Stimulated activated CD4-positive, alpha-beta T cell treated with anti-CD3 and anti-CD28 coated beads, Interleukin-1b, Interleukin-23, amount 100 ng/mL, for 24 hours (primary cell): Measurements from ENCODE around the gene MCCD1.
"Not testable (repeated sequence)": the region's sequence is repeated elsewhere in the genome, so short reads cannot be mapped to it uniquely, and the experiment has no call there.

Experiments used
- DNase-seq, 4 experiments: peaks; one replicate each; pipeline ENCODE4 v3.0.0-alpha.2; 2020; ENCODE audit warnings: low read depth in 4 of 4, low spot score in 1 of 4

MCCD1 gene, protein sequence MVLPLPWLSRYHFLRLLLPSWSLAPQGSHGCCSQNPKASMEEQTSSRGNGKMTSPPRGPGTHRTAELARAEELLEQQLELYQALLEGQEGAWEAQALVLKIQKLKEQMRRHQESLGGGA

GRCh38 chr6:31528821-31529328, at the start of gene MCCD1:
Gene MCCD1 (plus strand): TSS chr6:31528962. CDS start chr6:31529015, 53 bp downstream.
- no peak for DNase-seq

- no peak for DNase-seq
Observed at GRCh38 chr6:31479151-31479932, 49.4 kb upstream of the MCCD1 start.

GRCh38 chr6:31479933-31480535, 48.7 kb upstream of the MCCD1 start:
- DNase-seq, result no peak

- no peak for DNase-seq
Observed at GRCh38 chr6:31480574-31480973, 48.2 kb upstream of the MCCD1 start.

- no peak for DNase-seq
Observed at GRCh38 chr6:31483392-31483791, 45.4 kb upstream of the MCCD1 start.

GRCh38 chr6:31485055-31485454, 43.7 kb upstream of the MCCD1 start:
- DNase-seq, result no peak

DNA sequence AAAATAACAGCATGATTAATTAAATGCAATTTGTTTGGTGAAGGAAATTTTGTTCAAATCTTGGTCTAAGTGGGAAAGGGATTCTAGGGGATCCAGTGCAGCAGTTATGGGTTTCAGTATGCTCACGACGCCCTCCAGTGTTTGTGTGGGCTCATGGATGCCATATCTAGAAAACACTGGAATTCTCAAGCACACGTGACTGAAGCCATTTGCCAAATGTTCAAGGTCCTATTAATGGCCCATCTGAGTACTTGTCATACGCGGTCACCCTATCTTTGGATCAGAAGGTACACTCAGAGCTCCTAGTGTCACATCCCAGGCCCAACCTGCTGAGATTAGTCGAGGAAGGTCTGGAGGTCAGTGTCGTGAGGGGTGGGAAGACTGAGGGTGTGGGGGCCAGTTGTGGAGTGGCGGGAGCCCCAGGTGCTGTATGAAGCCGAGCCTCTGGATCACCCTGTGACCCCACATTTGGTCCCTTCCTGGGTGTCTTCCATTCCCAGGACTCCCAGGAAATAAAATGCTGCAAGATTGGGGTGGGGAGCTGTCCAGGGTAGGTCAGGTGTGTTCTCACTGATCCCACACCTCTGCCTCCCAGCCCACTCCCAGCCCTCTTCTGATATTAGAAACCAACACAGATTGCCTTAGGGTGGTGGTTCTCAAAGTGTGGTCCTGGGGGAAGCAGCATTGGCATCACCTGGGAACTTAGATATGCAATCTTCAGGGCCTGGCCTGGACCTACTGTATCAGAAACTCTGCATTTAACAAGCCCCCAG, 42.5 kb upstream of the MCCD1 start:
- not testable (repeated sequence) for DNase-seq

GRCh38 chr6:31487674-31488073, 41.1 kb upstream of the MCCD1 start:
- not testable (repeated sequence) for DNase-seq

DNA sequence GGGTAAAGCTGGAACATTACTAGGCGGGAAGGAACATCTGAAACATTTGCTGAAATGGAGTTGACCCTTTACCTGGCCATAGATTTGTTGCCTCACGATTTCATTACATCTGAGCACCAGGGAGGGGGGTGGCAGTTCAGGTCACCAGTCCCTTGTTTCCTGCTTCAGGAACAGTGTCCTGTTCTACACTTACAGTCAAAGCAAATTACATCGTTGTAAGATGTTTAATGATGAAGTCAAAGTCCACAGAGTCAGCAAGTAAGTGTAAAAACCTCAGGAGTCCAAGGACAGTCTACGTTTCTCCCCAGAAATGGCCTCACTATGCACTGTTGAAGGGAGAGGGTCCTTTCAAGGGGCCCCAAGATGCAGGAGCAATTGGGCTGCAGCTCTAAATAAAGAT, 39.7 kb upstream of the MCCD1 start:
- no peak for DNase-seq

GRCh38 chr6:31490115-31490873, 38.5 kb upstream of the MCCD1 start:
- DNase-seq, result no peak

- DNase-seq, result not testable (repeated sequence)
Observed at GRCh38 chr6:31493550-31493874, 35.2 kb upstream of the MCCD1 start.

- peak; percentile 52 to 71 (median 65) for DNase-seq
Observed at GRCh38 chr6:31493875-31494694, 34.7 kb upstream of the MCCD1 start.

- DNase-seq, result no peak
Observed at GRCh38 chr6:31495580-31495979, 33.2 kb upstream of the MCCD1 start.

GRCh38 chr6:31496826-31497225, 31.9 kb upstream of the MCCD1 start:
- not testable (repeated sequence) for DNase-seq

DNA sequence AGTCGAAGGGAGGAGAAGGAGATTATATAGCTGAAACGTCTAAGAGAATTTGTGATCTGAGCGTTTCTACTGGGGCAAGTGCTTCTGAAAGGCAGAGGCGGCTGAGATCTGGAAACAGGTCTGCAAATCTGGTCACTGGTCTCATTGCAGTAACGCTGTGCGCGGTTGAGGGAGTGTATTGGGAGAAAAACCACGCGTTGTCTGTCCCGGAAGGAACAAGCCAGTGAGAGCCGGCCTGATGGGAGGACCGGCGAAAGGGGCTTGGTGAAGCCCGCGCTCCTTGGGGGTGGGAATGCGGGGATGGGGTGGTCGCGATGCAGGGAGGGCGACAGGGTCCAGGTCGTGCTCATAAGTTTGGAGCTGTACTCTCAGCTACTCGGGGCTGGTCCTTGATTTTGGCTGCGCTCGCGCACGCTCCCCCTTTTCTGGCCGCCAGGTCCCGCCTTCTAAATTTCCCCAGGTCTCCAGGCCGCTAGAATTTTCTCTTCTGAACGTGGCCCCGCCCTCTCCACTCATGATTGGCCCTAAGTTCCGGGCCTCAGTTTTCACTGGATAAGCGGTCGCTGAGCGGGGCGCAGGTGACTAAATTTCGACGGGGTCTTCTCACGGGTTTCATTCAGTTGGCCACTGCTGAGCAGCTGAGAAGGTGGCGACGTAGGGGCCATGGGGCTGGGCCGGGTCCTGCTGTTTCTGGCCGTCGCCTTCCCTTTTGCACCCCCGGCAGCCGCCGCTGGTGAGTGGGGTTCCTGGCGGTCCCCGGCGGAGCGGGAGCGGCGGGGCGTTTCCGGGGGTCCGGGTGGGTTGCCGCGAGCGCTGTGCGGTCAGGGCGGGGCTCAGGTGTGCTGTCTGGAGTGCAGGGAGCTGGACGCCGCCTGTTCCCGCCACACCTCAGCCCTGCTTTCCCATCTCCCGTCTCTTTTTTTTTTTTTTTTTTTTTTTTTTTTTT, 31.0 kb upstream of the MCCD1 start, which contains the start of gene MICB:
Gene MICB (plus strand): TSS at position 615 of the 946 bp plus-strand sequence. CDS start 49 bp downstream, at position 664.
- DNase-seq, result peak; percentile 66 to 84 (median 71)

GRCh38 chr6:31498748-31499147, 30.0 kb upstream of the MCCD1 start:
- no peak for DNase-seq

DNA sequence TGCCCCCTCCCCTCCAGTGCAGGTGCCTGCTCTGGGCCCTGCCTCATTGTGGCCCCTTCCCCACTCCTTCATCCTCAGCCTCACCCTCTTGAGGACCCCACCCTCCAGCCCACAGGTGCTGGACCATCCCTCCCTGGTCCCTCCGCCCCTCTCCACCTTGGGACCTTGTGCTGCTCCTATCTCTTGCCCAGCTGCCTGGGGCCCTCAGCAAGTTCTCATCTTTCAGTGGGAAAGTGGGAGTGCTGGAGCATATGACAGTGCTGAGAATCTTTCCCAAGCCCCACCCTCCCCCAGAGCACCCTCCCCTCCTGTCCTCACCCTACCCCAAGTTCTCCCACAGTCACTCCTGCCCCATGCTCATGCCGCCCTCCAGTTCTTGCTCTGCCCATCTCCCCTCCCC, 29.1 kb upstream of the MCCD1 start:
- DNase-seq, result not testable (repeated sequence)

DNA sequence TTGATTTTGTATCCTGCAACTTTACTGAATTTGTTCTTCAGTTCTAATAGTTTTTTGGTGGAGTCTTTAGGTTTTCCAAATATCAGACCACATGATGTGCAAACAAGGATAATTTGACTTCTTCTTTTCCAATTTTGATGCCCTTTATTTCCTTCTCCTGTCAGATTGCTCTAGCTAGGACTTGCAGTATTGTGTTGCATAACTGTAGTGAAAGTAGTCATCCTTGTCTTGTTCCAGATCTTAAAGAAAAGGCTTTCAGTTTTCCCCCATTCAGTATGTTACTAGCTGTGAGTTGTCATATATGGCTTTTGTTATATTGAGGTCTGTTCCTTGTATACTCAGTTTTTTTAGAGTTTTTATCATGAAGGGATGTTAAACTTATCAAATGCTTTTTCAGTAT, 26.2 kb upstream of the MCCD1 start:
- no peak for DNase-seq

GRCh38 chr6:31509036-31509435, 19.7 kb upstream of the MCCD1 start:
- DNase-seq, result not testable (repeated sequence)
